Measurements from ENCODE around the gene CFAP92.
A peak's percentile ranks its signal among the peaks of the same experiment; 100 is the strongest.

CFAP92 gene

GRCh38 chr3:128903501-128903900 lies 90.4 kb downstream of the CFAP92 start:
- Histone ChIP-seq H3K27me3 (ENCODE audit: insufficient read depth, low read length, poor library complexity) (no peaks in the 10 kb centered on the region), H3K4ac (ENCODE audit: low read depth, low read length) (no peak overlapping the region), H3K79me1 (ENCODE audit: low read length) (no peaks in the 10 kb centered on the region), H3K4me2 (ENCODE audit: low read length) (no peak overlapping the region), H2BK15ac (replicated peaks; ENCODE audit: low read depth) (no peak overlapping the region), H3K36me3 (ENCODE audit: control insufficient read depth, insufficient read depth, low read length) (peaks cover 15% of the 10 kb centered on the region), H3K27ac (ENCODE audit: low read depth, low read length) (no peak overlapping the region), H4K8ac (ENCODE audit: low read depth, low read length) (no peak overlapping the region), H4K5ac (ENCODE audit: low read length) (no peak overlapping the region), H3K9ac (ENCODE audit: low read length) (no peak overlapping the region), H3K4me3 (ENCODE audit: low read length) (no peak overlapping the region), H3K79me2 (ENCODE audit: control insufficient read depth, insufficient read depth, low read length) (no peaks in the 10 kb centered on the region), H2AK5ac (ENCODE audit: low read length) (no peak overlapping the region), H2BK5ac (ENCODE audit: low read length) (no peak overlapping the region), H2BK120ac (ENCODE audit: low read depth, low read length) (no peak overlapping the region), H3K23ac (ENCODE audit: low read length) (no peak overlapping the region), H3K4me1 (ENCODE audit: control insufficient read depth, low read depth, low read length) (no peaks in the 10 kb centered on the region), H3K18ac (ENCODE audit: low read length) (no peak overlapping the region), H3K56ac (ENCODE audit: low read length) (no peak overlapping the region)
- WGBS (ENCODE audit: extremely low coverage, insufficient coverage, low lambda C conversion rate): no CpG with 5 or more reads among the region's 12 CpGs
- no peak for DNase-seq

DNA sequence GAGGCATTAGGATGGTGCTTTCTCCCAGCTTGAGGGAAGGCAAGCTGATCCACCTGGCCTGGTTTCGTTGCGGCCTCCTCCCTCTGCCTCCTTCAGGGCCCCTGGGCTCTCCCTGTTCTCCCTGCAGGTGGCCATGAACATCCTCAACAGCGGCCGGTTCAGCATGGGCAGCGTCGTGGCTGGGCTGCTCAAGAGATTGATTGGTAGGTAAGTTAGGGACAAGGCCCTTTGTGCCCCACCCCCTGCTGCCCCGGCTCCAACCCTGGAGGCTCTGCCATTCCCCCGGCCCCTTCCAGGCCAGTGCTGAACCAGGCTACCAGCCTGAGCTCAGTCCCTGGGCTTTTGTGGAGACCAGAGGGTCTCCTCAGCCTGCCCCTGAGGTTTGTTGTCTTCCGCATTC lies 91.5 kb downstream of the CFAP92 start:
- no peaks in the 10 kb centered on the region for H3K27me3 ChIP-seq (ENCODE audit: insufficient read depth, low read length, poor library complexity)
- DNase-seq: no peak

GRCh38 chr3:128895843-128896697 lies 97.8 kb downstream of the CFAP92 start:
- Histone ChIP-seq H4K5ac (ENCODE audit: low read length) (no peak overlapping the region), H3K9ac (ENCODE audit: low read length) (no peak overlapping the region), H3K56ac (ENCODE audit: low read length) (no peak overlapping the region), H3K4me2 (ENCODE audit: low read length) (no peak overlapping the region), H2BK15ac (replicated peaks; ENCODE audit: low read depth) (no peak overlapping the region), H3K4me3 (ENCODE audit: low read length) (no peak overlapping the region), H4K8ac (ENCODE audit: low read depth, low read length) (no peak overlapping the region), H3K18ac (ENCODE audit: low read length) (no peak overlapping the region), H3K36me3 (ENCODE audit: control insufficient read depth, insufficient read depth, low read length) (peaks cover 21% of the 10 kb centered on the region), H3K23ac (ENCODE audit: low read length) (no peak overlapping the region), H2AK5ac (ENCODE audit: low read length) (no peak overlapping the region), H3K79me1 (ENCODE audit: low read length) (no peaks in the 10 kb centered on the region), H3K4ac (ENCODE audit: low read depth, low read length) (no peak overlapping the region), H2BK120ac (ENCODE audit: low read depth, low read length) (no peak overlapping the region), H2BK5ac (ENCODE audit: low read length) (no peak overlapping the region), H3K27me3 (ENCODE audit: insufficient read depth, low read length, poor library complexity) (no peaks in the 10 kb centered on the region), H3K27ac (ENCODE audit: low read depth, low read length) (no peak overlapping the region), H3K79me2 (ENCODE audit: control insufficient read depth, insufficient read depth, low read length) (no peaks in the 10 kb centered on the region), H3K4me1 (ENCODE audit: control insufficient read depth, low read depth, low read length) (no peaks in the 10 kb centered on the region)
- DNase-seq: peak; percentile 23
- no CpG with 5 or more reads among the region's 11 CpGs for WGBS (ENCODE audit: extremely low coverage, insufficient coverage, low lambda C conversion rate)

More for the DNA sequence above, 91.5 kb downstream of the CFAP92 start:
- Histone ChIP-seq H3K4me1 (ENCODE audit: control insufficient read depth, low read depth, low read length) (no peaks in the 10 kb centered on the region), H3K27ac (ENCODE audit: low read depth, low read length) (no peak overlapping the region), H2AK5ac (ENCODE audit: low read length) (no peak overlapping the region), H3K79me1 (ENCODE audit: low read length) (no peaks in the 10 kb centered on the region), H3K23ac (ENCODE audit: low read length) (no peak overlapping the region), H3K9ac (ENCODE audit: low read length) (no peak overlapping the region), H3K4ac (ENCODE audit: low read depth, low read length) (no peak overlapping the region), H4K5ac (ENCODE audit: low read length) (no peak overlapping the region), H2BK15ac (replicated peaks; ENCODE audit: low read depth) (no peak overlapping the region), H3K4me2 (ENCODE audit: low read length) (no peak overlapping the region), H3K36me3 (ENCODE audit: control insufficient read depth, insufficient read depth, low read length) (peaks cover 17% of the 10 kb centered on the region), H3K56ac (ENCODE audit: low read length) (no peak overlapping the region), H3K79me2 (ENCODE audit: control insufficient read depth, insufficient read depth, low read length) (no peaks in the 10 kb centered on the region), H3K18ac (ENCODE audit: low read length) (no peak overlapping the region), H2BK5ac (ENCODE audit: low read length) (no peak overlapping the region), H4K8ac (ENCODE audit: low read depth, low read length) (no peak overlapping the region), H3K4me3 (ENCODE audit: low read length) (no peak overlapping the region), H2BK120ac (ENCODE audit: low read depth, low read length) (no peak overlapping the region)
- WGBS (ENCODE audit: extremely low coverage, insufficient coverage, low lambda C conversion rate): no CpG with 5 or more reads among the region's 9 CpGs

DNA sequence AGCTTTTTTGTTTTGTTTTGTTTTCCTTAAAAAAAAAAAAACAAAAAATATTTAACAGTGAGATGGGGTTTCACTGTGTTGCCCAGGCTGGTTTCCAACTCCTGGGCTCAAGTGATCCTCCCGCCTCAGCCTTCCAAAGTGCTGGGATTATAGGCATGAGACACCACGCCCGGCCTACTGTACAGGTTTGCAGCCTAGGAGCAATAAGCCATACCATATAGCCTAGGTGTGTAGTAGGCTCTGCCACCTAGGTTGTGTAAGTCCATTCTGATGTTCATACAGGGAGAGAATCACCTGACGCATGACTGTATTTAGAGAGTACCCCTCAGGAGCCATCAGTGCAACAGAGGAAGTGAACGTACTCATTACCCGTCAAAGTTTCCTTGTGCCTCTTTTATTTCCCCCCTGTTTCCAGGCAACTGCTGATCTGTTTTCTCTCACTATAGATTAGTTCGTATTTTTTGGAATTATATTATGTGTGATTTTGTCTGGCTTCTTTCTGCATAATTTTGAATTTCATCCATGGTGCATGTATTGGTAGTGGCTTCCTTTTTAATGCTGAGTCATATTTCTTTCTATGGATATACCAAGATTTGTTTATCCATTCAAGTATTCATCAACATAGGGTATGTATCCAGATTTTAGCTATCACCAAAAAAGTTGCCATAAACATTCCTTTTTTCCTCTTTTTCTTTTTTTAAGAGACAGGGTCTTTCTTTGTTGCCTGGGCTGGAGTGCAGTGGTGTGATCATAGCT lies 104.6 kb downstream of the CFAP92 start:
- Histone ChIP-seq H3K79me2 (ENCODE audit: control insufficient read depth, insufficient read depth, low read length) (no peaks in the 10 kb centered on the region), H4K8ac (ENCODE audit: low read depth, low read length) (no peak overlapping the region), H3K18ac (ENCODE audit: low read length) (no peak overlapping the region), H2BK5ac (ENCODE audit: low read length) (no peak overlapping the region), H2BK15ac (replicated peaks; ENCODE audit: low read depth) (no peak overlapping the region), H2BK120ac (ENCODE audit: low read depth, low read length) (no peak overlapping the region), H3K4me2 (ENCODE audit: low read length) (no peak overlapping the region), H3K56ac (ENCODE audit: low read length) (no peak overlapping the region), H4K5ac (ENCODE audit: low read length) (no peak overlapping the region), H3K27ac (ENCODE audit: low read depth, low read length) (no peak overlapping the region), H3K4ac (ENCODE audit: low read depth, low read length) (no peak overlapping the region), H3K27me3 (ENCODE audit: insufficient read depth, low read length, poor library complexity) (no peaks in the 10 kb centered on the region), H2AK5ac (ENCODE audit: low read length) (no peak overlapping the region), H3K9ac (ENCODE audit: low read length) (no peak overlapping the region), H3K23ac (ENCODE audit: low read length) (no peak overlapping the region), H3K79me1 (ENCODE audit: low read length) (peaks cover 4% of the 10 kb centered on the region), H3K4me1 (ENCODE audit: control insufficient read depth, low read depth, low read length) (no peaks in the 10 kb centered on the region), H3K4me3 (ENCODE audit: low read length) (no peak overlapping the region), H3K36me3 (ENCODE audit: control insufficient read depth, insufficient read depth, low read length) (peaks cover 7% of the 10 kb centered on the region)
- DNase-seq: no peak
- WGBS (ENCODE audit: extremely low coverage, insufficient coverage, low lambda C conversion rate): no CpG with 5 or more reads among the region's 7 CpGs

DNA sequence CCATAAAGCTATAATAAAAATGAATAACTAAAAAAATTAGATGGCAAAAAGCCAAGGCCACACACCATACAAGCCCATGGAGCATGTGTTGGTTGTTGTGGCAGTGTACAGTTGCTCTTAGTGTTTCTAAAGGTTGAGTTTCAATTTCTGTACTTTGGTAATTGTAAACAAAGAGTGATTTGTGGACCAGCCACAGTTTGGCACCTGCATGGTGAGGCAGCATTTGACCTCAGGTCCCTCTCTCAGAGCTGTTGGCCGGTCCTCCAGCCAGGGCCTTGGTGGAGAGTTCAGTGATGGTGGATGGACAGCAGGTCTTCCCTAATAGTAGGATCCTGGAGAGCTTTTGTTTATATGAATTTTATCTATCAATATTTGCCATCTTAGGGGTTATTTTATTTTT lies 108.9 kb downstream of the CFAP92 start:
- Histone ChIP-seq H3K36me3 (ENCODE audit: control insufficient read depth, insufficient read depth, low read length) (peaks cover 4% of the 10 kb centered on the region), H3K79me1 (ENCODE audit: low read length) (peaks cover 21% of the 10 kb centered on the region), H3K4me1 (ENCODE audit: control insufficient read depth, low read depth, low read length) (no peaks in the 10 kb centered on the region), H3K23ac (ENCODE audit: low read length) (no peak overlapping the region), H3K9ac (ENCODE audit: low read length) (no peak overlapping the region), H3K27me3 (ENCODE audit: insufficient read depth, low read length, poor library complexity) (no peaks in the 10 kb centered on the region), H2AK5ac (ENCODE audit: low read length) (no peak overlapping the region), H3K56ac (ENCODE audit: low read length) (no peak overlapping the region), H3K4me3 (ENCODE audit: low read length) (no peak overlapping the region), H3K79me2 (ENCODE audit: control insufficient read depth, insufficient read depth, low read length) (peaks cover 18% of the 10 kb centered on the region), H3K27ac (ENCODE audit: low read depth, low read length) (no peak overlapping the region), H2BK15ac (replicated peaks; ENCODE audit: low read depth) (no peak overlapping the region), H3K4ac (ENCODE audit: low read depth, low read length) (no peak overlapping the region), H2BK120ac (ENCODE audit: low read depth, low read length) (no peak overlapping the region), H3K4me2 (ENCODE audit: low read length) (no peak overlapping the region), H2BK5ac (ENCODE audit: low read length) (no peak overlapping the region), H4K5ac (ENCODE audit: low read length) (no peak overlapping the region), H4K8ac (ENCODE audit: low read depth, low read length) (no peak overlapping the region), H3K18ac (ENCODE audit: low read length) (no peak overlapping the region)
- WGBS (ENCODE audit: extremely low coverage, insufficient coverage, low lambda C conversion rate): no CpG with 5 or more reads among the region's 1 CpG
- no peak for DNase-seq
